Endothelial cell of umbilical vein (primary cell): ENCODE data around the gene IGFL2.

ENCODE experiments used
- EZH2 ChIP-seq: IDR thresholded peaks from 2 replicates; pipeline ENCODE4 v1.6.1; 2012; ENCODE audit warnings: borderline replicate concordance, low read depth, mild to moderate bottlenecking, moderate library complexity, low read length, inconsistent platforms; ENCODE audit not compliant: severe bottlenecking
- POLR2AphosphoS5 ChIP-seq: IDR thresholded peaks from 2 replicates; pipeline ENCODE4 v1.6.1; 2012; ENCODE audit warnings: low read depth, mild to moderate bottlenecking, control low read depth, low read length, moderate library complexity; ENCODE audit not compliant: insufficient read depth

DNA sequence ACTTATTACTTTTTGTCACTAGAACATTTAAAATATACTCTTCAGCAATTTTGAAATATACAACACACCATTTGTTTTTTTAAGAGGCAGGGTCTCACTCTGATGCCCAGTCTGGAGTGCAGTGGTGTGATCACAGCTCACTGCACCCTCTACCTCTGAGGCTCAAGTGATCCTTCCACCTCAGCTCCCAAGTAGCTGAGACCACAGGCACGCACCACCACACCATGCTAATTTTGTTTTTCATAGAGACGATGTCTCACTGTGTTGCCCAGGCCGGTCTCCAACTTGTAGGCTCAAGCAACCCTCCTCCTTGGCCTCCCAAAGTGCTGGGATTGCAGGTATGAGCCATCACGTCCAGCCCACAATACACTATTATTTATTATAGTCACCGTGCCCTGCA lies 2.6 kb downstream of the IGFL2 start:
- TF ChIP-seq POLR2AphosphoS5 = no peak
- no peak for TF ChIP-seq EZH2
